Measurements from ENCODE around the gene ALDH6A1. TPM values are rescaled to one million over a fixed set of nuclear protein-coding genes. Genes with fewer than 3 reads are reported as not detected.

The ALDH6A1 gene
- total and polyA plus RNA-seq, 11 donors: 16.5 to 103 (median 52.7) TPM

DNA sequence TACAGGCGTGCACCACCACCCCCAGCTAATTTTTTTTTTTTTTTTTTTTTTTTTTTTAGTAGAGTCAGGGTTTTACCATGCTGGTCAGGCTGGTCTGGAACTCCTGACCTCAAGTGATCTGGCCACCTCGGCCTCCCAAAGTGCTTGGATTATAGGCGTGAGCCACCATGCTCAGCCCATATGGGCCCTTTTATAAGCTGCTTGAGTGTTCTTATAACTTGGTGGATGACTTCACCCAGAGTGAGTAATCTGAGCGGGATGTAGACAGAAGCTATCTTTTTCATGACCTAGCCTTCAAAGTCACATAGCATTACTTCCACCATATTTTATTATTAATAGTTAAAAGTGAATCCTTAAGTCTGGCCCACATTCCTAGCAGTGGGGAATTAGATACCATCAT lies 48.7 kb downstream of the ALDH6A1 start:
- no peaks in the 10 kb centered on the region for H3K9me3 ChIP-seq
- peaks cover 0 to 28% (median 0%) of the 10 kb centered on the region in 9 donors for H3K36me3 ChIP-seq
- no peaks in the 10 kb centered on the region for H3K27me3 ChIP-seq
- H3K4me3 ChIP-seq: no peak overlapping the region
- ATAC-seq: no peak
- DNase-seq: no peak
- no peak overlapping the region for H3K27ac ChIP-seq
- TF ChIP-seq, protein P1, sequence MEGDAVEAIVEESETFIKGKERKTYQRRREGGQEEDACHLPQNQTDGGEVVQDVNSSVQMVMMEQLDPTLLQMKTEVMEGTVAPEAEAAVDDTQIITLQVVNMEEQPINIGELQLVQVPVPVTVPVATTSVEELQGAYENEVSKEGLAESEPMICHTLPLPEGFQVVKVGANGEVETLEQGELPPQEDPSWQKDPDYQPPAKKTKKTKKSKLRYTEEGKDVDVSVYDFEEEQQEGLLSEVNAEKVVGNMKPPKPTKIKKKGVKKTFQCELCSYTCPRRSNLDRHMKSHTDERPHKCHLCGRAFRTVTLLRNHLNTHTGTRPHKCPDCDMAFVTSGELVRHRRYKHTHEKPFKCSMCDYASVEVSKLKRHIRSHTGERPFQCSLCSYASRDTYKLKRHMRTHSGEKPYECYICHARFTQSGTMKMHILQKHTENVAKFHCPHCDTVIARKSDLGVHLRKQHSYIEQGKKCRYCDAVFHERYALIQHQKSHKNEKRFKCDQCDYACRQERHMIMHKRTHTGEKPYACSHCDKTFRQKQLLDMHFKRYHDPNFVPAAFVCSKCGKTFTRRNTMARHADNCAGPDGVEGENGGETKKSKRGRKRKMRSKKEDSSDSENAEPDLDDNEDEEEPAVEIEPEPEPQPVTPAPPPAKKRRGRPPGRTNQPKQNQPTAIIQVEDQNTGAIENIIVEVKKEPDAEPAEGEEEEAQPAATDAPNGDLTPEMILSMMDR (IDR thresholded peaks at IDR 0.05): no peak
- TF ChIP-seq POLR2A (IDR thresholded peaks at IDR 0.05): no peak
- 92 to 99% (median 95%) methylated on average over 4 of the region's 4 CpGs for WGBS, 4 donors
- intact Hi-C loops (cut with DNase I): no loop called here
- H3K4me1 ChIP-seq: no peaks in the 10 kb centered on the region

- H3K4me1 ChIP-seq: no peaks in the 10 kb centered on the region
- no peak overlapping the region for H3K4me3 ChIP-seq
- no peaks in the 10 kb centered on the region for H3K27me3 ChIP-seq
- 85 to 96% (median 92%) methylated on average over 3 of the region's 3 CpGs for WGBS, 4 donors
- TF ChIP-seq, protein P1 (IDR thresholded peaks at IDR 0.05): no peak
- TF ChIP-seq POLR2A (IDR thresholded peaks at IDR 0.05): no peak
- H3K9me3 ChIP-seq: no peaks in the 10 kb centered on the region
- ATAC-seq (no peak), DNase-seq (no peak)
- intact Hi-C loops (cut with DNase I): no loop called here
- peaks cover 0 to 28% (median 3%) of the 10 kb centered on the region in 9 donors for H3K36me3 ChIP-seq
- H3K27ac ChIP-seq: no peak overlapping the region
Measured at GRCh38 chr14:74034572-74034971, 49.7 kb downstream of the ALDH6A1 start.

GRCh38 chr14:74029136-74029535 lies 55.1 kb downstream of the ALDH6A1 start:
- H3K36me3 ChIP-seq: peaks cover 0 to 20% (median 3%) of the 10 kb centered on the region in 9 donors
- H3K9me3 ChIP-seq: no peaks in the 10 kb centered on the region
- no peaks in the 10 kb centered on the region for H3K27me3 ChIP-seq
- DNase-seq (no peak), ATAC-seq (no peak)
- 93 to 97% (median 95%) methylated on average over 3 of the region's 3 CpGs for WGBS, 4 donors
- intact Hi-C loops (cut with DNase I): no loop called here
- H3K4me3 ChIP-seq: no peak overlapping the region
- no peaks in the 10 kb centered on the region for H3K4me1 ChIP-seq
- TF ChIP-seq POLR2A (IDR thresholded peaks at IDR 0.05): no peak
- TF ChIP-seq, protein P1 (IDR thresholded peaks at IDR 0.05): no peak
- no peak overlapping the region for H3K27ac ChIP-seq

DNA sequence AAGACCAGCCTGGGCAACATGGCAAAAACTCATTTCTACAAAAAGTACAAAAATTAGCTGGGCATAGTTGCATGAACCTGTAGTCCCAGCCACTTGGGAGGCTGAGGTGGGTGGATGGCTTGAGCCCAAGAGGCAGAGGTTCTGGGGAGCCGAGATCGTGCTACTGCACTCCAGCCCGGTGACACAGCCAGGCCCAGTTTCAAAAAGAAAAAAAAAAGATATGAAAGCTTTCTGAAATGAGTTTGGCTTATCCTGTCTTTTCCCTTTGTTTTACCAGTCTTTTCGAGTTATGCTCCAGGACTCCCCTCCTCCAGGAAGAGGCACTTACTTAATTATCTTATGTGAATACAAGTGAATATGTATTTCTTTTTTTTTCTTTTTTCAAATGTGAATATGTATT lies 61.9 kb downstream of the ALDH6A1 start:
- Histone ChIP-seq H3K27ac (no peak overlapping the region), H3K9me3 (no peaks in the 10 kb centered on the region), H3K27me3 (no peaks in the 10 kb centered on the region), H3K4me1 (peaks cover 0 to 17% (median 9%) of the 10 kb centered on the region in 12 donors), H3K4me3 (no peak overlapping the region), H3K36me3 (no peaks in the 10 kb centered on the region)
- 74 to 87% (median 84%) methylated on average over 4 of the region's 4 CpGs for WGBS, 4 donors
- TF ChIP-seq POLR2A (IDR thresholded peaks at IDR 0.05): no peak
- TF ChIP-seq, protein P1 (IDR thresholded peaks at IDR 0.05): no peak
- intact Hi-C loops (cut with DNase I): no loop called here
- DNase-seq: no peak
- no peak for ATAC-seq

Measured in heart left ventricle (tissue), 16 donors.